ENCODE data around the gene PCBP3.
"Not testable (repeated sequence)": the region's sequence is repeated elsewhere in the genome, so short reads cannot be mapped to it uniquely, and the experiment has no call there.

PCBP3 gene

GRCh38 chr21:45636459-45636858 lies 7.1 kb upstream of the PCBP3 start:
- DNase-seq: no peak

- no peak for DNase-seq
Measured at GRCh38 chr21:45636951-45637646, 6.4 kb upstream of the PCBP3 start.

- DNase-seq: no peak
Measured at GRCh38 chr21:45637883-45638282, 5.6 kb upstream of the PCBP3 start.

GRCh38 chr21:45638707-45639106 lies 4.8 kb upstream of the PCBP3 start:
- no peak for DNase-seq

GRCh38 chr21:45639206-45640000 lies 4.1 kb upstream of the PCBP3 start:
- DNase-seq: no peak

- DNase-seq: no peak
Measured at GRCh38 chr21:45640001-45640887, 3.3 kb upstream of the PCBP3 start.

GRCh38 chr21:45640888-45641479 lies 2.5 kb upstream of the PCBP3 start:
- peak; percentile 36 for DNase-seq

GRCh38 chr21:45641480-45642035 lies 2.0 kb upstream of the PCBP3 start:
- DNase-seq: no peak

- peak; percentile 15 for DNase-seq
Measured at GRCh38 chr21:45642122-45642813, 1.3 kb upstream of the PCBP3 start.

GRCh38 chr21:45644041-45644906 lies 749 bp downstream of the PCBP3 start:
- peak; percentile 34 for DNase-seq

- no peak for DNase-seq
Measured at GRCh38 chr21:45651921-45652320, 8.4 kb downstream of the PCBP3 start.

- no peak for DNase-seq
Measured at GRCh38 chr21:45655124-45655523, 11.6 kb downstream of the PCBP3 start.

GRCh38 chr21:45656114-45656513 lies 12.6 kb downstream of the PCBP3 start:
- not testable (repeated sequence) for DNase-seq

- DNase-seq: not testable (repeated sequence)
Measured at GRCh38 chr21:45661913-45662622, 18.5 kb downstream of the PCBP3 start.

- DNase-seq: not testable (repeated sequence)
Measured at GRCh38 chr21:45662623-45663245, 19.2 kb downstream of the PCBP3 start.

- DNase-seq: no peak
Measured at GRCh38 chr21:45669382-45669781, 25.9 kb downstream of the PCBP3 start.

GRCh38 chr21:45670731-45671130 lies 27.2 kb downstream of the PCBP3 start:
- no peak for DNase-seq

GRCh38 chr21:45678790-45679189 lies 35.3 kb downstream of the PCBP3 start:
- DNase-seq: not testable (repeated sequence)

- no peak for DNase-seq
Measured at GRCh38 chr21:45680215-45680614, 36.7 kb downstream of the PCBP3 start.

- DNase-seq: no peak
Measured at GRCh38 chr21:45695086-45695485, 51.6 kb downstream of the PCBP3 start.
